B cell (primary cell): Measurements from ENCODE around the gene TJP3. TPM values are rescaled to one million over a fixed set of nuclear protein-coding genes. Genes with fewer than 3 reads are reported as not detected.

Source experiments
- ATAC-seq: fragments of 200-7000 bp; cut with Tn5 transposase; one replicate; pipeline ENCODE4 v1.10.0; 2021; ENCODE audit warnings: low read depth, mild to moderate bottlenecking, moderate number of reproducible peaks, moderate library complexity
- CTCF ChIA-PET: fragments of 350-600 bp; sonication (Branson Sonifier 250); formaldehyde crosslinking; loops from one replicate; lab custom pipeline; 2021; ENCODE audit warnings: antibody characterized with exemption, inconsistent platforms; lab: Charles Lee
- POLR2A ChIA-PET: fragments of 350-600 bp; sonication (Branson Sonifier 250); formaldehyde crosslinking; loops from one replicate; lab custom pipeline; 2021; ENCODE audit warnings: antibody characterized with exemption; lab: Charles Lee
- DNase-seq: peaks from one replicate; pipeline ENCODE4 v3.0.0; 2013
- H2AFZ ChIP-seq: 2 replicates; pipeline ENCODE4 v1.6.1; 2012; ENCODE audit warnings: mild to moderate bottlenecking, low read depth, low read length; ENCODE audit not compliant: insufficient read depth, poor library complexity, severe bottlenecking
- H3K27ac ChIP-seq, 2 donors: 1 replicate in 1 of 2; 2 replicates in 1 of 2; pipeline ENCODE4 v1.5.1; 2012 to 2013; ENCODE audit warnings: low read length in 2 of 2, mild to moderate bottlenecking in 2 of 2, moderate library complexity in 1 of 2
- H3K27me3 ChIP-seq, 4 experiments: fragments of 200-600 bp in 1 of 4; sonication (generic) in 1 of 4; replicated peaks in 1 of 4; 1 replicate in 2 of 4; 2 replicates in 2 of 4; pipeline versions ENCODE4 v1.6.1 to v1.7.0; 2013 to 2016; ENCODE audit warnings: low read length in 3 of 4, mild to moderate bottlenecking in 2 of 4, mixed read lengths in 1 of 4, moderate library complexity in 1 of 4; ENCODE audit not compliant: insufficient read depth in 4 of 4, control insufficient read depth in 3 of 4; ENCODE audit errors: control extremely low read depth in 1 of 4
- H3K36me3 ChIP-seq, 2 experiments: replicated peaks in 1 of 2; 1 replicate in 1 of 2; 2 replicates in 1 of 2; pipeline versions ENCODE4 v1.6.1 to v1.7.1; 2013; ENCODE audit warnings: low read length in 1 of 2; ENCODE audit not compliant: insufficient read depth in 2 of 2, control insufficient read depth in 1 of 2; ENCODE audit errors: control extremely low read depth in 1 of 2, extremely low read depth in 1 of 2
- H3K4me1 ChIP-seq, 2 donors: fragments of 200-600 bp in 1 of 2; sonication (generic) in 1 of 2; 1 replicate in 1 of 2; 2 replicates in 1 of 2; pipeline versions ENCODE4 v1.5.1 to v1.6.1; 2013 to 2017; ENCODE audit warnings: low read length in 2 of 2; ENCODE audit not compliant: control insufficient read depth in 2 of 2, insufficient read depth in 2 of 2
- H3K4me2 ChIP-seq: replicated peaks from 2 replicates; pipeline ENCODE3; 2012; ENCODE audit warnings: mild to moderate bottlenecking, low read depth, low read length; ENCODE audit not compliant: poor library complexity, severe bottlenecking
- H3K4me3 ChIP-seq, 5 experiments: fragments of 200-600 bp in 1 of 5; sonication (generic) in 1 of 5; 1 replicate in 3 of 5; 2 replicates in 2 of 5; pipeline versions ENCODE4 v1.5.1 to v1.7.0; 2011 to 2016; ENCODE audit warnings: low read length in 4 of 5, mild to moderate bottlenecking in 4 of 5, low read depth in 2 of 5, control low read depth in 1 of 5, moderate library complexity in 1 of 5; ENCODE audit not compliant: insufficient read depth in 1 of 5; ENCODE audit errors: control extremely low read depth in 1 of 5, extremely low read depth in 1 of 5
- H3K79me2 ChIP-seq: fragments of 200-600 bp; sonication (generic); one replicate; pipeline ENCODE4 v1.6.0; 2016; ENCODE audit warnings: low read length; ENCODE audit not compliant: control insufficient read depth, insufficient read depth
- H3K9ac ChIP-seq: fragments of 200-600 bp; sonication (generic); 2 replicates; pipeline ENCODE4 v1.6.1; 2017; ENCODE audit warnings: mild to moderate bottlenecking, low read length, moderate library complexity
- H3K9me3 ChIP-seq, 3 donors: one replicate each; pipeline versions ENCODE4 v1.6.1 to v1.7.1; 2013; ENCODE audit warnings: low read length in 2 of 3; ENCODE audit not compliant: control insufficient read depth in 2 of 3, insufficient read depth in 1 of 3; ENCODE audit errors: control extremely low read depth in 1 of 3
- H4K20me1 ChIP-seq: 2 replicates; pipeline ENCODE4 v1.6.0; 2012; ENCODE audit warnings: mild to moderate bottlenecking, low read length; ENCODE audit not compliant: insufficient read depth, control insufficient read depth, poor library complexity, severe bottlenecking
- H3K27ac Mint-ChIP-seq: one replicate; pipeline ENCODE4 v1.8.0; 2021; ENCODE audit warnings: mixed read lengths
- H3K27me3 Mint-ChIP-seq: one replicate; pipeline ENCODE4 v1.8.0; 2021; ENCODE audit warnings: mixed read lengths
- H3K4me1 Mint-ChIP-seq: one replicate; pipeline ENCODE4 v1.8.0; 2021; ENCODE audit warnings: mixed read lengths
- H3K4me3 Mint-ChIP-seq: one replicate; pipeline ENCODE4 v1.8.0; 2021; ENCODE audit warnings: mixed read lengths
- H3K9me3 Mint-ChIP-seq: one replicate; pipeline ENCODE4 v1.8.0; 2022; ENCODE audit warnings: mixed read lengths; ENCODE audit not compliant: insufficient read depth
- EZH2 ChIP-seq: IDR thresholded peaks from 2 replicates; pipeline ENCODE4 v1.6.1; 2012; ENCODE audit warnings: borderline replicate concordance, low read depth, mild to moderate bottlenecking, moderate library complexity, low read length; ENCODE audit not compliant: insufficient read depth, poor library complexity, severe bottlenecking
- WGBS: methylation state at CpG from one replicate; pipeline ENCODE4 v1.1.5; 2013; ENCODE audit warnings: missing lambda C conversion rate; ENCODE audit not compliant: insufficient coverage; 5-methylcytosine and 5-hydroxymethylcytosine counted together
- intact Hi-C: fragments of 100-400 bp; cut with micrococcal nuclease; formaldehyde crosslinking; loops from one replicate; pipeline ENCODE4 v1.10.0; 2022
- polyA plus RNA-seq: library from polyadenylated mRNA; depleted of rRNA; stranded (reverse); fragments of >200 nt; gene quantifications from 2 replicates; pipeline ENCODE4 v1.2.3, GENCODE V29; 2012
- total RNA-seq, 2 donors: library from RNA; stranded (reverse); fragments of 120-200 nt in 1 of 2; gene quantifications; 1 replicate in 1 of 2; 2 replicates in 1 of 2; pipeline versions ENCODE4 v1.2.3 to v1.2.4, GENCODE V29; 2013 to 2022
- TF ChIP-seq, protein P1 (sequence below): fragments of 200-600 bp; IDR thresholded peaks from one replicate; pipeline ENCODE4 v1.8.0; 2022; ENCODE audit warnings: antibody characterized with exemption, mild to moderate bottlenecking

TJP3 gene
- total and polyA plus RNA-seq, 2 donors (not counting 1 experiment from before 2014, with no cell fraction given) = 2.1 to 2.9 TPM

DNA sequence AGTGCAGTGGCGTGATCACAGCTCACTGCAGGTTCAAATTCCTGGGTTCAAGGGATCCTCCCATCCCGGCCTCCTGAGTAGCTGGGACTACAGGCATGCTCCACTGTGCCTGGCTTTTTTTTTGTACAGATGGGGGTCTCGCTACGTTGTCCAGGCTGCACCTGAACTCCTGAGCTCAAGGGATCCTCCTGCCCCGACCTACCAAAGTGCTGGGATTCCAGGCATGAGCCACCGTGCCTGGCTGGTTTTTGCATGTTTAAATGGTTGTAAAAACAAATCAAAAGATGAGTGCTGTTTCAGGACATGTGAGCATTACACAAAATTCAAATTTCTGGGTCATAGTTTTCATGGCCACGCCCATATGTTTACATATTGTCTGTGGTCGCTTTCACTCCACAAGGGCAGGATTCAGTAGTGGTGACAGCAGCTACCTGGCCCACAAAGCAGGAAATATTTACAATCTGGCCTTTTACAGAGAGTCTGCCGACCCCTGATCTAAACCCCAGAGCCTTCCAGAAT is 72.7 kb downstream of the TJP3 start:
- Mint-ChIP-seq H3K4me1 (peaks cover 15% of the 10 kb centered on the region), H3K4me3 (no peak overlapping the region), H3K27ac (no peak overlapping the region), H3K27me3 (no peaks in the 10 kb centered on the region), H3K9me3 (peaks cover 12% of the 10 kb centered on the region)
- Histone ChIP-seq H3K79me2 (no peaks in the 10 kb centered on the region), H3K4me2 (no peak overlapping the region), H4K20me1 (no peaks in the 10 kb centered on the region), H3K9me3 (peaks cover 0 to 31% (median 21%) of the 10 kb centered on the region in 3 donors), H2AFZ (no peak overlapping the region), H3K4me1 (peaks cover 11 to 13% of the 10 kb centered on the region in 2 donors), H3K36me3 (no peaks in the 10 kb centered on the region), H3K27me3 (peaks cover 0 to 2% (median 0%) of the 10 kb centered on the region in 4 experiments), H3K9ac (no peak overlapping the region), H3K4me3 (no peak overlapping the region), H3K27ac (no peak overlapping the region)
- WGBS = 99% methylated on average over 8 of the region's 9 CpGs
- no peak for DNase-seq
- CTCF ChIA-PET = no interaction called here
- TF ChIP-seq EZH2 = no peak
- TF ChIP-seq, protein P1, sequence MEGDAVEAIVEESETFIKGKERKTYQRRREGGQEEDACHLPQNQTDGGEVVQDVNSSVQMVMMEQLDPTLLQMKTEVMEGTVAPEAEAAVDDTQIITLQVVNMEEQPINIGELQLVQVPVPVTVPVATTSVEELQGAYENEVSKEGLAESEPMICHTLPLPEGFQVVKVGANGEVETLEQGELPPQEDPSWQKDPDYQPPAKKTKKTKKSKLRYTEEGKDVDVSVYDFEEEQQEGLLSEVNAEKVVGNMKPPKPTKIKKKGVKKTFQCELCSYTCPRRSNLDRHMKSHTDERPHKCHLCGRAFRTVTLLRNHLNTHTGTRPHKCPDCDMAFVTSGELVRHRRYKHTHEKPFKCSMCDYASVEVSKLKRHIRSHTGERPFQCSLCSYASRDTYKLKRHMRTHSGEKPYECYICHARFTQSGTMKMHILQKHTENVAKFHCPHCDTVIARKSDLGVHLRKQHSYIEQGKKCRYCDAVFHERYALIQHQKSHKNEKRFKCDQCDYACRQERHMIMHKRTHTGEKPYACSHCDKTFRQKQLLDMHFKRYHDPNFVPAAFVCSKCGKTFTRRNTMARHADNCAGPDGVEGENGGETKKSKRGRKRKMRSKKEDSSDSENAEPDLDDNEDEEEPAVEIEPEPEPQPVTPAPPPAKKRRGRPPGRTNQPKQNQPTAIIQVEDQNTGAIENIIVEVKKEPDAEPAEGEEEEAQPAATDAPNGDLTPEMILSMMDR = no peak
- ATAC-seq = no peak
- POLR2A ChIA-PET = no interaction called here
- intact Hi-C loops = no loop called here

GRCh38 chr19:3781603-3782002 is 73.4 kb downstream of the TJP3 start:
- Mint-ChIP-seq H3K4me1 (peaks cover 17% of the 10 kb centered on the region), H3K4me3 (no peak overlapping the region), H3K27me3 (no peaks in the 10 kb centered on the region), H3K9me3 (peaks cover 12% of the 10 kb centered on the region), H3K27ac (no peak overlapping the region)
- Histone ChIP-seq H3K36me3 (no peaks in the 10 kb centered on the region), H3K79me2 (no peaks in the 10 kb centered on the region), H3K4me1 (peaks cover 11 to 13% of the 10 kb centered on the region in 2 donors), H3K9ac (no peak overlapping the region), H3K27me3 (peaks cover 0 to 2% (median 0%) of the 10 kb centered on the region in 4 experiments), H4K20me1 (no peaks in the 10 kb centered on the region), H3K27ac (no peak overlapping the region), H3K9me3 (peaks cover 0 to 31% (median 21%) of the 10 kb centered on the region in 3 donors), H3K4me2 (no peak overlapping the region), H2AFZ (no peak overlapping the region), H3K4me3 (no peak overlapping the region)
- 100% methylated on average over 2 of the region's 2 CpGs for WGBS
- POLR2A ChIA-PET = no interaction called here
- no peak for TF ChIP-seq EZH2
- TF ChIP-seq, protein P1 = no peak
- intact Hi-C loops = no loop called here
- no peak for ATAC-seq
- DNase-seq = no peak
- CTCF ChIA-PET = no interaction called here
